Neutrophil (primary cell): Measurements from ENCODE around the gene AKAP12.

Experiments used
- H3K27ac ChIP-seq: fragments of 200-600 bp; sonication (generic); 2 replicates; pipeline ENCODE4 v1.5.1; 2016; ENCODE audit warnings: mild to moderate bottlenecking, moderate library complexity
- H3K27me3 ChIP-seq: fragments of 200-600 bp; sonication (generic); 2 replicates; pipeline ENCODE4 v1.6.0; 2016; ENCODE audit warnings: mild to moderate bottlenecking
- H3K36me3 ChIP-seq: fragments of 200-600 bp; sonication (generic); 2 replicates; pipeline ENCODE4 v1.5.1; 2017
- H3K4me1 ChIP-seq, 2 experiments: fragments of 200-600 bp in 1 of 2; sonication (generic) in 1 of 2; 1 replicate in 1 of 2; 2 replicates in 1 of 2; pipeline versions ENCODE4 v1.5.1 to v1.6.1; 2013 to 2016; ENCODE audit warnings: low read depth in 1 of 2, low read length in 1 of 2, mild to moderate bottlenecking in 1 of 2, moderate library complexity in 1 of 2; ENCODE audit not compliant: control insufficient read depth in 1 of 2, insufficient read depth in 1 of 2
- H3K4me3 ChIP-seq, 2 experiments: fragments of 200-600 bp in 1 of 2; sonication (generic) in 1 of 2; 1 replicate in 1 of 2; 2 replicates in 1 of 2; pipeline ENCODE4 v1.5.1; 2013 to 2016; ENCODE audit warnings: low read depth in 1 of 2, low read length in 1 of 2, mild to moderate bottlenecking in 1 of 2, moderate library complexity in 1 of 2
- H3K9me3 ChIP-seq: fragments of 200-600 bp; sonication (generic); 2 replicates; pipeline ENCODE4 v1.5.1; 2016
- TF ChIP-seq, protein P1 (sequence below): fragments of 200-600 bp; sonication (generic); IDR thresholded peaks from 2 replicates; pipeline ENCODE4 v1.5.1; 2016; ENCODE audit warnings: antibody characterized with exemption

AKAP12 gene

GRCh38 chr6:151280859-151281258 lies 41.1 kb downstream of the AKAP12 start:
- peaks cover 54% of the 10 kb centered on the region for H3K27me3 ChIP-seq
- no peaks in the 10 kb centered on the region for H3K36me3 ChIP-seq
- no peaks in the 10 kb centered on the region for H3K9me3 ChIP-seq
- TF ChIP-seq, protein P1, sequence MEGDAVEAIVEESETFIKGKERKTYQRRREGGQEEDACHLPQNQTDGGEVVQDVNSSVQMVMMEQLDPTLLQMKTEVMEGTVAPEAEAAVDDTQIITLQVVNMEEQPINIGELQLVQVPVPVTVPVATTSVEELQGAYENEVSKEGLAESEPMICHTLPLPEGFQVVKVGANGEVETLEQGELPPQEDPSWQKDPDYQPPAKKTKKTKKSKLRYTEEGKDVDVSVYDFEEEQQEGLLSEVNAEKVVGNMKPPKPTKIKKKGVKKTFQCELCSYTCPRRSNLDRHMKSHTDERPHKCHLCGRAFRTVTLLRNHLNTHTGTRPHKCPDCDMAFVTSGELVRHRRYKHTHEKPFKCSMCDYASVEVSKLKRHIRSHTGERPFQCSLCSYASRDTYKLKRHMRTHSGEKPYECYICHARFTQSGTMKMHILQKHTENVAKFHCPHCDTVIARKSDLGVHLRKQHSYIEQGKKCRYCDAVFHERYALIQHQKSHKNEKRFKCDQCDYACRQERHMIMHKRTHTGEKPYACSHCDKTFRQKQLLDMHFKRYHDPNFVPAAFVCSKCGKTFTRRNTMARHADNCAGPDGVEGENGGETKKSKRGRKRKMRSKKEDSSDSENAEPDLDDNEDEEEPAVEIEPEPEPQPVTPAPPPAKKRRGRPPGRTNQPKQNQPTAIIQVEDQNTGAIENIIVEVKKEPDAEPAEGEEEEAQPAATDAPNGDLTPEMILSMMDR, result no peak
- H3K4me1 ChIP-seq, result no peaks in the 10 kb centered on the region
- no peak overlapping the region for H3K27ac ChIP-seq
- H3K4me3 ChIP-seq, result no peak overlapping the region

- H3K36me3 ChIP-seq, result no peaks in the 10 kb centered on the region
- TF ChIP-seq, protein P1, result no peak
- no peaks in the 10 kb centered on the region for H3K9me3 ChIP-seq
- H3K27me3 ChIP-seq, result peaks cover 37% of the 10 kb centered on the region
- no peak overlapping the region for H3K4me3 ChIP-seq
- no peaks in the 10 kb centered on the region for H3K4me1 ChIP-seq
- no peak overlapping the region for H3K27ac ChIP-seq
Observed at GRCh38 chr6:151284012-151284411, 44.2 kb downstream of the AKAP12 start.

- Histone ChIP-seq H3K27me3 (peaks cover 31% of the 10 kb centered on the region), H3K9me3 (no peaks in the 10 kb centered on the region), H3K36me3 (no peaks in the 10 kb centered on the region), H3K27ac (no peak overlapping the region), H3K4me1 (no peaks in the 10 kb centered on the region), H3K4me3 (no peak overlapping the region)
- TF ChIP-seq, protein P1, result no peak
Observed at GRCh38 chr6:151284548-151285017, 44.8 kb downstream of the AKAP12 start.

DNA sequence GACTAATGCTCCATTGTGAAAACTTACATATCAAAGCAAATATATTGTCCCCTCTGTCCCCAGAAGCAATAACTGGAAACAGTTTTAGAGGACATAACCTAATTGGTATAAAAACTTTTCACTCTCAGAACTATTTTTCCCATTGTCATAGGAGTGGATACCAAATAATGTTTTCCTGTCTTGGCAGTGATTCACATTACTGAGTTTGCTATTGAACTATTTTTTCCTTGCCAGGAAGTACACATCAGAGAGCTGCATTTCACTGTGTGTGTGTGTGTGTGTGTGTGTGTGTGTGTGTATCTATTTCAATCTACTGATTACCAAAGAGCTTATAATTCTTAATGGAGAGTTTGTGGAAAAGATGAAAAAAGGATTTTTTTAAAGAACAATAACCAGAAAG lies 45.4 kb downstream of the AKAP12 start:
- Histone ChIP-seq H3K4me1 (no peaks in the 10 kb centered on the region), H3K27ac (no peak overlapping the region)

GRCh38 chr6:151286214-151286613 lies 46.4 kb downstream of the AKAP12 start:
- Histone ChIP-seq H3K27ac (no peak overlapping the region), H3K27me3 (peaks cover 27% of the 10 kb centered on the region), H3K4me1 (no peaks in the 10 kb centered on the region), H3K9me3 (no peaks in the 10 kb centered on the region), H3K36me3 (no peaks in the 10 kb centered on the region), H3K4me3 (no peak overlapping the region)
- TF ChIP-seq, protein P1, result no peak

More for the DNA sequence above, 45.4 kb downstream of the AKAP12 start:
- Histone ChIP-seq H3K9me3 (no peaks in the 10 kb centered on the region), H3K27me3 (peaks cover 30% of the 10 kb centered on the region), H3K36me3 (no peaks in the 10 kb centered on the region), H3K4me3 (no peak overlapping the region)
- TF ChIP-seq, protein P1, result no peak
